Urinary bladder (tissue), 4 donors: Measurements from ENCODE around the gene MLLT10. TPM values are rescaled to one million over a fixed set of nuclear protein-coding genes. Genes with fewer than 3 reads are reported as not detected.

Experiments
- DNase-seq: peaks from one replicate; pipeline ENCODE4 v3.0.0-alpha.2; 2015; ENCODE audit errors: extremely low spot score
- H3K27ac ChIP-seq: one replicate; pipeline ENCODE4 v1.5.1; 2013; ENCODE audit warnings: low read depth, mild to moderate bottlenecking, moderate library complexity
- H3K36me3 ChIP-seq: one replicate; pipeline ENCODE4 v1.6.1; 2013; ENCODE audit warnings: mild to moderate bottlenecking, moderate library complexity; ENCODE audit not compliant: insufficient read depth
- H3K4me1 ChIP-seq: one replicate; pipeline ENCODE4 v1.6.1; 2013; ENCODE audit warnings: mild to moderate bottlenecking, moderate library complexity; ENCODE audit not compliant: insufficient read depth
- H3K4me3 ChIP-seq: one replicate; pipeline ENCODE4 v1.5.1; 2013; ENCODE audit warnings: low read depth, low read length
- WGBS: extraction: QIAGEN DNeasy Blood & Tissue Kit; methylation state at CpG from one replicate; pipeline ENCODE4 v1.1.7; 2013; 5-methylcytosine and 5-hydroxymethylcytosine counted together
- polyA plus RNA-seq: library from polyadenylated mRNA; stranded (reverse); fragments of 200-250 nt; gene quantifications from one replicate; pipeline ENCODE4 v1.2.3, GENCODE V29; 2013
- small RNA-seq: library from RNA; depleted of rRNA; stranded (forward); fragments of <200 nt; gene quantifications from one replicate; pipeline ENCODE3, GENCODE V24; 2014
- total RNA-seq: library from RNA; depleted of rRNA; stranded (reverse); fragments of >200 nt; gene quantifications from one replicate; pipeline ENCODE4 v1.2.3, GENCODE V29; 2014
- donor health status: healthy with polysubstance abuse.
- donor health status: healthy.

The MLLT10 gene
- total and polyA plus RNA-seq, 2 donors: 36.6 to 109 TPM

DNA sequence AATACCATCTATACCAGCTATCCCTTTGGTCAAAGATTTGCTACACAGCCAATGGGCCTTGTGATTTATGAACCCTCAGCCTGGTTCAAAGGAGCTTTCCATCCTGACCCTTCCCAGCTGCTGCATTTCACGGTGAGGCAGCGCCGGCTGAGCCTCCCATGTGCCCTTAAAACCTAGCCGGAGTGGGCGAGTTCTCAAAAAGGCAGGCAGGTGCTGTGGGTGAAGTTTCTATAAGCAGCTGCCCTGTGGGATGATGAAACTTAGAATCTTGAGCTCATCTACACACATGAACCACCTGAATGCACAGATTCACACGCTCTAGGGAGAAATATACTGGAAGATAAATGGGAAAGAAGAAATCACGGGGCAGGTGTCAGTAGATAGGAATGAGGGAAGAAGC is 224.7 kb downstream of the MLLT10 start:
- H3K4me1 ChIP-seq: no peaks in the 10 kb centered on the region
- no peak overlapping the region for H3K27ac ChIP-seq
- DNase-seq: no peak
- no peak overlapping the region for H3K4me3 ChIP-seq
- 88% methylated on average over 7 of the region's 7 CpGs for WGBS
- no peaks in the 10 kb centered on the region for H3K36me3 ChIP-seq

DNA sequence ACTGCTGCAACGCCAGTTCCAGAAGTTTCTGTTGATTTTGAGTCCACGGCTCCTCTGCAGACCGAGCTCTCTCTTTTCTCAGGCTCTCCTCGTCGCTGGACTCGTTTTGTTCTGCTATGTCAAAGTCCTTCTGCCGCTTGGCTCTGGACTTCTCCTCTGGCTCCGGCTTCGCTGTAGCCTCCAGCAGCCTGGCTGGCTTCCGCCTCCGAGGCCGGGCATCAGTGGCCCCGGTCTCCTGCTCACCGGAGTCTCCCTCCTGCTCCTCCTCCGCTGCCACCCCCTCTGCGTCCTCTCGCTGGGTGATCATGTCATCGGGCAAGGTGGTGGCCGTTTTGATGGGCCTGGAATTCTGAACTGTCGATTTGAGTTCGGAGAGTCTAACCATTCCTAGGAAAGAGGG is 225.2 kb downstream of the MLLT10 start:
- no peak overlapping the region for H3K4me3 ChIP-seq
- 92% methylated on average over 21 of the region's 21 CpGs for WGBS
- H3K4me1 ChIP-seq: no peaks in the 10 kb centered on the region
- no peaks in the 10 kb centered on the region for H3K36me3 ChIP-seq
- peak overlapping the region; percentile 6 for H3K27ac ChIP-seq
- DNase-seq: no peak

DNA sequence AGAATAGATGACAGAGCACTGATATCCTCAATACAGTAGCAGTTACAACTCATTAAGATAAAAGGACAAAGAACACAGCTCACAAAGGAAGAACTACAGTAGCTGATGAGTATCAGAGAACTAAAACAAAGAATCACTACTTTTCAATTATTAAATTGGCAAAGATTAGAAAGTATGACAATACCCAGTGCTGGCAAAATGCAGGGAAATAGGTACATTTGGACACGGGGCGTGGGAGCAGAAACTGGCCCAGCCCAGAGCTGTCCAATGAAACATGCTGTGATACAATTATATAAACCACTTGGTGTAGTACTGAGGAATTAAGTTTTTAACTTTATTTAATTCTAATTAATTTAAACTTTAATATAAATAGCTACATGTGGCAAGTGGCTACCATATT is 226.3 kb downstream of the MLLT10 start:
- Histone ChIP-seq H3K27ac (no peak overlapping the region), H3K36me3 (no peaks in the 10 kb centered on the region), H3K4me3 (no peak overlapping the region), H3K4me1 (no peaks in the 10 kb centered on the region)
- over 99% methylated on average over 2 of the region's 2 CpGs for WGBS
- no peak for DNase-seq

DNA sequence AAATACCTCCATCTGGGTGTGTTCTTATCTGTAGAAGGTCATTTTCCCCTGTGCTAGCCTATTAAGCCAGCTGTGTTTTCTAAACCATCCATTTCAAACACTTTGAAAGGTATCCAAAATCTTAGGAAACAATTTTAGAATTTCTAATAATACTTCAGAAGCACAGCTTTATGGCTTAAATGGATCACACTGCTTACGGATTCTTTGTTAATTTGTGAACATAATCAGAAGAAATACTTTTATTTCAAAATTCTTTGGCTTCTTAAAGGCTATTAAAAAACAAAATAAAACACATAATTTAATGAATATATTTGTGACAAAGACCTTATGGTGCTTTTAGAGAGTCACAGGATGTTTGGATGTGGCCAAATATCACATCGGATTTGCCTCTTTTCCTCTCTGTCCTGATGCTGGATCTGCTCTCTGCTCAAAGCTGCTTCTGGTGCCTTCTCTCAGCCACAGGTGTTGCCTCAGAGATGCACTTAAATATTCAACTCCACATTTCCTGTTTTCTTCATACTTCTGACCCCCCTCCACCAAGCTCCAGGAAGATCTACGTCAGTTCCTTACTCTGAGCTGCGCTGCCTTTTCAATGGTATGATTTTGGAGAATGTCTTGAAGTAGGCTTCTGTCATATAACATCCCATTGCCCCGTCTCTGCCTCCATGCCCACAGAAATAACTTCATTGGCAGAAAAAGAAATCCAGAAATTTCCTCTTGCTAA is 230.6 kb downstream of the MLLT10 start:
- WGBS: 72% methylated on average over 5 of the region's 5 CpGs
- Histone ChIP-seq H3K4me3 (no peak overlapping the region), H3K27ac (no peak overlapping the region), H3K36me3 (no peaks in the 10 kb centered on the region), H3K4me1 (no peaks in the 10 kb centered on the region)
- DNase-seq: no peak

DNA sequence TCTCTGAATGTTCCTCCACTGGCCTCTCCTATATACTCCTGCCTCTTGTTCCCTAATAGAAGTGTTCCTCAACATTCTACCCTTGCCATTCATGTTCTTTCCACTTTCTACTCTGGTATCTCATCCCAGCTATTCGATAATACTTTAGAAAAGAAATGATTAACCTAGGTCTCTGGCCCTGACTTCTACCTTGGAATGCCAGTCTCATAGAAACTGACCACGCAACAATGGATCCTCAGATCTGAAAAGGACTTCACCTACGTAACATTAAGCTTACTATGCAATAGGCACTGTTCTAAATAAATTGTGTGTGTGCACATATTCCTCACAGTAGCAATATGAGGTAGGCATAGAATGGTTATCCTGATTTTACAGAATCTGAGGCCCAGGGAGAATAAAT is 235.0 kb downstream of the MLLT10 start:
- Histone ChIP-seq H3K36me3 (no peaks in the 10 kb centered on the region), H3K4me3 (no peak overlapping the region), H3K27ac (no peak overlapping the region), H3K4me1 (no peaks in the 10 kb centered on the region)
- WGBS: 98% methylated on average over 3 of the region's 3 CpGs
- no peak for DNase-seq

DNA sequence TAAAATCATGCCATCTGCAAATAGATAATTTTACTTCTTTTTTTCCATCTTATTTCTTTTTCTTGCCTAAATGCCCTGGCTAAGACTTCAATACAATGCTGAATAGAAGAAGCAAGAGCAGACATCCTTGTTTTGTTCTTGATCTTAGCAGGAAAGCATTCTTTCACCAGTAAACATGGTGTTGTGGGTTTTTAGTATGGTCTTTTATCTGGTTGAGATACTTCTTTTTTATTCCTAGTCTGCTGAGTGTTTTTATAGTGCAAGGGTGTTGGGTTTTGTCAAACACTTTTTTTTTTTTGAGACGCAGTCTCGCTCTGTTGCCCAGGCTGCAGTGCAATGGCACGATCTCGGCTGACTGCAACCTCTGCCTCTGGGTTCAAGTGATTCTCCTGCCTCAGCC is 237.2 kb downstream of the MLLT10 start:
- Histone ChIP-seq H3K36me3 (no peaks in the 10 kb centered on the region), H3K4me1 (no peaks in the 10 kb centered on the region), H3K4me3 (no peak overlapping the region), H3K27ac (no peak overlapping the region)
- DNase-seq: no peak
- WGBS: 96% methylated on average over 4 of the region's 4 CpGs

DNA sequence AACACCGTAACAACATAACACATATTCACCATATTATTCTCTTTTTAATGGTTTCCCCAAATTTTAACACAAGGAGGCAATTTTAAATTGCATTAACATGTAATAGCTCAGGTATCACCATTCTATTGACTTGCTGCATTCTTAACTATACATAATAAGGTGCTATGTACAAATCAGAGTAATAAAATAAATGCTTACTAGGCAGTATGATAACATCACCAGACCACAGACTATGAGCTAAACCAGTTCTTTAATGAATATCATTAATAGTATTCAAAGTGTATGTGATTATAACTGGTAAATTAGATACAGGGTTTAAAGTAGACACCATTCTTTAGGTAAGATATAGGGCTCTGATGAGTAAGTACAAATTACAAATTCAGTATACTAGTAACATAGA is 242.9 kb downstream of the MLLT10 start:
- Histone ChIP-seq H3K27ac (no peak overlapping the region), H3K4me1 (no peaks in the 10 kb centered on the region), H3K4me3 (no peak overlapping the region), H3K36me3 (no peaks in the 10 kb centered on the region)
- no peak for DNase-seq
- 100% methylated on average over 1 of the region's 1 CpG for WGBS

DNA sequence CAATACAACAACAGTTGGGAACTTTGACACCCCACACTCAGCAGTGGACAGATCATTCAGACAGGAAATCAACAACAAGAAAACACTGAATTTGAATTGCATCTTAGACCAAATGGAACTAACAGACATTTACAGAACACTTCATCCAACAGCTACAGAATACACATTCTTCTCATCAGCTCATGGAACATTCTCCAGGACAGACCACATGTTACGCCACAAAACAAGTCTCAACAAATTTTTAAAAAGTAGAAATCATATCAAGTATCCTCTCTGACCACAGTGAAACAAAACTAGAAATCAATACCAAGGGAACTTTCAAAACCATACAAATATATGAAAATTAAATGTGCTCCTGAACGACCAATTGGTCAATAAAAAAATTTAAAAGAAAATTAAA is 257.2 kb downstream of the MLLT10 start:
- Histone ChIP-seq H3K36me3 (no peaks in the 10 kb centered on the region), H3K4me1 (no peaks in the 10 kb centered on the region), H3K4me3 (no peak overlapping the region), H3K27ac (no peak overlapping the region)
- WGBS: 96% methylated on average over 2 of the region's 2 CpGs
- no peak for DNase-seq

Small RNA genes lying within 50 kb of the gene (small RNA-seq; reads per million reads assigned to genes)
- gene MIR1915: not detected
- gene RN7SKP219: not detected
- gene RNU6-1141P: not detected
- gene RNU6-306P: not detected

Other genes with a start within 250 kb of the MLLT10 start
- 5.0 TPM for gene SKIDA1, start 8.6 kb upstream of the MLLT10 start, total RNA-seq
- 0.61 TPM for gene SKIDA1, start 8.6 kb upstream of the MLLT10 start, polyA plus RNA-seq